PC-9 (cell line): ENCODE data around the gene TUBB2A. TPM values are rescaled to one million over a fixed set of nuclear protein-coding genes. Genes with fewer than 3 reads are reported as not detected.
A peak's percentile ranks its signal among the peaks of the same experiment; 100 is the strongest.

Experiments used
- BruUV-seq: library from RNA; stranded (reverse); fragments of 400-500 nt; replicated peaks from 2 replicates; lab custom pipeline; 2021; lab: Mats Ljungman, UMichigan
- CTCF ChIA-PET: fragments of 300-600 bp; sonication (Branson Sonifier 250); formaldehyde crosslinking; loops from one replicate; lab custom pipeline; 2022; ENCODE audit warnings: antibody characterized with exemption; lab: Charles Lee
- POLR2A ChIA-PET: fragments of 300-600 bp; sonication (Branson Sonifier 250); formaldehyde crosslinking; loops from one replicate; lab custom pipeline; 2022; ENCODE audit warnings: antibody characterized with exemption; ENCODE audit not compliant: unreplicated experiment; lab: Charles Lee
- DNase-seq, 2 experiments: peaks; one replicate each; pipeline versions ENCODE4 v3.0.0 to v3.0.0-alpha.2; 2015 to 2022; ENCODE audit warnings: mixed read lengths in 1 of 2
- H2AFZ ChIP-seq: fragments of 200-600 bp; sonication (generic); 2 replicates; pipeline ENCODE4 v1.8.1; 2017; ENCODE audit warnings: antibody characterized with exemption
- H3F3A ChIP-seq: fragments of 200-600 bp; sonication (generic); 2 replicates; pipeline ENCODE4 v1.8.1; 2017; ENCODE audit warnings: antibody characterized with exemption, mild to moderate bottlenecking, low read depth; ENCODE audit not compliant: insufficient read depth
- H3K27ac ChIP-seq: fragments of 200-600 bp; sonication (generic); 2 replicates; pipeline ENCODE4 v1.6.1; 2016; ENCODE audit warnings: mixed run types
- H3K27me3 ChIP-seq: fragments of 200-600 bp; sonication (generic); 2 replicates; pipeline ENCODE4 v1.6.1; 2016; ENCODE audit warnings: low read depth, mixed run types; ENCODE audit not compliant: insufficient read depth
- H3K36me3 ChIP-seq: fragments of 200-600 bp; sonication (generic); 2 replicates; pipeline ENCODE4 v1.6.1; 2016; ENCODE audit warnings: low read depth, mixed run types
- H3K4me1 ChIP-seq: fragments of 200-600 bp; sonication (generic); replicated peaks from 2 replicates; pipeline ENCODE4 v1.6.1; 2016; ENCODE audit warnings: mixed run types; ENCODE audit not compliant: insufficient read depth
- H3K4me2 ChIP-seq: fragments of 200-600 bp; sonication (generic); 2 replicates; pipeline ENCODE4 v1.6.1; 2017; ENCODE audit warnings: mixed run types
- H3K4me3 ChIP-seq: fragments of 200-600 bp; sonication (generic); 2 replicates; pipeline ENCODE4 v1.6.1; 2016; ENCODE audit warnings: mixed run types
- H3K79me2 ChIP-seq: fragments of 200-600 bp; sonication (generic); 2 replicates; pipeline ENCODE4 v1.6.1; 2017; ENCODE audit warnings: low read depth, mixed run types
- H3K9me2 ChIP-seq: fragments of 200-600 bp; sonication (generic); 2 replicates; pipeline ENCODE4 v1.8.1; 2017; ENCODE audit warnings: mild to moderate bottlenecking; ENCODE audit not compliant: insufficient read depth
- H3K9me3 ChIP-seq: fragments of 200-600 bp; sonication (generic); 2 replicates; pipeline ENCODE4 v1.8.1; 2016; ENCODE audit warnings: low read depth; ENCODE audit not compliant: insufficient read depth
- H4K20me1 ChIP-seq: fragments of 200-600 bp; sonication (generic); 2 replicates; pipeline ENCODE4 v1.8.1; 2017; ENCODE audit not compliant: insufficient read depth
- CTCF ChIP-seq: fragments of 200-600 bp; sonication (generic); conservative IDR thresholded peaks from 2 replicates; pipeline ENCODE4 v1.6.1; 2017; ENCODE audit warnings: mixed run types, antibody characterized with exemption, mild to moderate bottlenecking, moderate library complexity
- EZH2 ChIP-seq: fragments of 200-600 bp; sonication (generic); IDR thresholded peaks from 2 replicates; pipeline ENCODE4 v1.8.0; 2017; ENCODE audit warnings: antibody characterized with exemption, low read depth
- intact Hi-C: fragments of 100-400 bp; cut with micrococcal nuclease; formaldehyde crosslinking; loops from one replicate; pipeline ENCODE4 v1.10.0; 2022; ENCODE audit not compliant: unreplicated experiment
- total RNA-seq: library from RNA; stranded (reverse); gene quantifications from 2 replicates; pipeline ENCODE4 v1.2.3, GENCODE V29; 2021

TUBB2A gene
- total RNA-seq, 1 experiment from 2014 or later: 17.0 TPM

- Histone ChIP-seq H3K9me3 (no peaks in the 10 kb centered on the region; the same call in 1 of the 2 replicates), H3K4me3 (peak overlapping the region; percentile 84), H3K79me2 (peaks cover 7% of the 10 kb centered on the region; the same call in 1 of the 2 replicates), H3K9me2 (no peaks in the 10 kb centered on the region), H4K20me1 (no peaks in the 10 kb centered on the region), H3K36me3 (no peaks in the 10 kb centered on the region), H3K4me2 (peak overlapping the region; percentile 80), H3K4me1 (peaks cover 22% of the 10 kb centered on the region), H3F3A (peaks cover 11% of the 10 kb centered on the region; the same call in 1 of the 2 replicates), H2AFZ (peak overlapping the region; percentile 90), H3K27ac (peak overlapping the region; percentile 97), H3K27me3 (no peaks in the 10 kb centered on the region)
- TF ChIP-seq EZH2 (no peak), CTCF (no peak)
- POLR2A ChIA-PET: no interaction called here
- intact Hi-C loops: loop anchor here (2.0 to 5.0 kb wide), 3 partner anchors 51 to 135 kb away; partner anchors contain the start of gene RIPK1
- TSS peak; percentile 92 for BruUV-seq
- DNase-seq: no peak
- CTCF ChIA-PET: no interaction called here
These were observed 39.4 kb downstream of the TUBB2A start for GRCh38 chr6:3117912-3118352.

GRCh38 chr6:3114377-3114776 is 43.0 kb downstream of the TUBB2A start:
- Histone ChIP-seq H3K4me3 (no peak overlapping the region), H3F3A (peaks cover 11% of the 10 kb centered on the region; the same call in 1 of the 2 replicates), H3K36me3 (no peaks in the 10 kb centered on the region), H2AFZ (no peak overlapping the region), H3K9me3 (no peaks in the 10 kb centered on the region; the same call in 1 of the 2 replicates), H3K27me3 (no peaks in the 10 kb centered on the region), H3K9me2 (no peaks in the 10 kb centered on the region), H3K4me2 (no peak overlapping the region), H3K4me1 (peaks cover 6% of the 10 kb centered on the region), H3K79me2 (peaks cover 5% of the 10 kb centered on the region; the same call in 1 of the 2 replicates), H4K20me1 (no peaks in the 10 kb centered on the region), H3K27ac (no peak overlapping the region)
- no peak for DNase-seq
- intact Hi-C loops: no loop called here
- TF ChIP-seq CTCF (no peak), EZH2 (no peak)
- no TSS peak for BruUV-seq
- ChIA-PET POLR2A (no interaction called here), CTCF (no interaction called here)

GRCh38 chr6:3109761-3110160 is 47.6 kb downstream of the TUBB2A start:
- TF ChIP-seq EZH2: no peak
- TF ChIP-seq CTCF: no peak
- intact Hi-C loops: no loop called here
- Histone ChIP-seq H3K9me3 (no peaks in the 10 kb centered on the region), H3K4me3 (no peak overlapping the region), H3F3A (no peaks in the 10 kb centered on the region), H3K4me2 (no peak overlapping the region), H3K27me3 (no peaks in the 10 kb centered on the region), H2AFZ (no peak overlapping the region), H3K36me3 (no peaks in the 10 kb centered on the region), H3K27ac (no peak overlapping the region), H4K20me1 (no peaks in the 10 kb centered on the region), H3K79me2 (no peaks in the 10 kb centered on the region), H3K9me2 (no peaks in the 10 kb centered on the region), H3K4me1 (no peaks in the 10 kb centered on the region)
- POLR2A ChIA-PET: no interaction called here
- CTCF ChIA-PET: interaction anchor here (0.6 kb wide), 1 partner anchor 15 kb away, joined by 4 read pairs; no protein-coding TSS in a partner anchor
- BruUV-seq: no TSS peak
- no peak for DNase-seq
